ENCODE data around the gene MFAP3L.

MFAP3L gene

GRCh38 chr4:170017252-170017651 lies 8.9 kb downstream of the MFAP3L start:
- no peak for DNase-seq (ENCODE audit: low spot score)

GRCh38 chr4:170015285-170015684 lies 10.9 kb downstream of the MFAP3L start:
- DNase-seq (ENCODE audit: low spot score) = no peak

- no peak for DNase-seq (ENCODE audit: low spot score)
Observed at GRCh38 chr4:170014359-170015011, 11.7 kb downstream of the MFAP3L start.

- DNase-seq (ENCODE audit: low spot score) = no peak
Observed at GRCh38 chr4:170012629-170012958, 13.6 kb downstream of the MFAP3L start.

- DNase-seq (ENCODE audit: low spot score) = no peak
Observed at GRCh38 chr4:170011921-170012628, 14.1 kb downstream of the MFAP3L start.

- DNase-seq (ENCODE audit: low spot score) = no peak
Observed at GRCh38 chr4:170009291-170009690, 16.9 kb downstream of the MFAP3L start.

- DNase-seq (ENCODE audit: low spot score) = no peak
Observed at GRCh38 chr4:170008801-170009200, 17.4 kb downstream of the MFAP3L start.

GRCh38 chr4:170008371-170008770 lies 17.8 kb downstream of the MFAP3L start:
- DNase-seq (ENCODE audit: low spot score) = no peak

GRCh38 chr4:170007113-170007512 lies 19.1 kb downstream of the MFAP3L start:
- no peak for DNase-seq (ENCODE audit: low spot score)

GRCh38 chr4:170005472-170005871 lies 20.7 kb downstream of the MFAP3L start:
- no peak for DNase-seq (ENCODE audit: low spot score)

- DNase-seq (ENCODE audit: low spot score) = no peak
Observed at GRCh38 chr4:170004651-170005295, 21.4 kb downstream of the MFAP3L start.

- DNase-seq (ENCODE audit: low spot score) = no peak
Observed at GRCh38 chr4:170003071-170004070, 22.8 kb downstream of the MFAP3L start.

GRCh38 chr4:170001745-170002267 lies 24.4 kb downstream of the MFAP3L start:
- DNase-seq (ENCODE audit: low spot score) = no peak

- DNase-seq (ENCODE audit: low spot score) = no peak
Observed at GRCh38 chr4:170001011-170001744, 25.0 kb downstream of the MFAP3L start.

- DNase-seq (ENCODE audit: low spot score) = no peak
Observed at GRCh38 chr4:169999923-170000322, 26.3 kb downstream of the MFAP3L start.

- DNase-seq (ENCODE audit: low spot score) = no peak
Observed at GRCh38 chr4:169998981-169999380, 27.2 kb downstream of the MFAP3L start.

- no peak for DNase-seq (ENCODE audit: low spot score)
Observed at GRCh38 chr4:169996379-169997240, 29.6 kb downstream of the MFAP3L start.

GRCh38 chr4:169993531-169993930 lies 32.7 kb downstream of the MFAP3L start:
- DNase-seq (ENCODE audit: low spot score) = no peak

- no peak for DNase-seq (ENCODE audit: low spot score)
Observed at GRCh38 chr4:169988252-169988651, 37.9 kb downstream of the MFAP3L start.

Measured in left forelimb (tissue), 1 donor.